HG03060 (cell line): ENCODE results near the gene TRAM1L1.

ENCODE experiments used
- ATAC-seq: cut with Tn5 transposase; IDR thresholded peaks from one replicate; pipeline ENCODE4 v1.9.1; 2021; ENCODE audit warnings: low read depth, moderate number of reproducible peaks; ENCODE audit not compliant: unreplicated experiment

The TRAM1L1 gene

GRCh38 chr4:117084866-117085701 lies at the start of gene TRAM1L1:
Gene TRAM1L1, minus strand, starts transcription at chr4:117085576. Its CDS starts 183 bp downstream, at chr4:117085393.
- no peak for ATAC-seq

- ATAC-seq: no peak
These were observed 49.0 kb upstream of the TRAM1L1 start for GRCh38 chr4:117134386-117134785.

GRCh38 chr4:117096886-117097285 lies 11.5 kb upstream of the TRAM1L1 start:
- ATAC-seq: no peak

- ATAC-seq: no peak
These were observed 11.1 kb upstream of the TRAM1L1 start for GRCh38 chr4:117096462-117096861.

- ATAC-seq: no peak
These were observed 8.2 kb upstream of the TRAM1L1 start for GRCh38 chr4:117093571-117093970.

GRCh38 chr4:117077760-117078159 lies 7.6 kb downstream of the TRAM1L1 start:
- no peak for ATAC-seq

- no peak for ATAC-seq
These were observed 17.3 kb downstream of the TRAM1L1 start for GRCh38 chr4:117068120-117068519.

- ATAC-seq: no peak
These were observed 21.2 kb downstream of the TRAM1L1 start for GRCh38 chr4:117063961-117064696.

GRCh38 chr4:117042962-117043361 lies 42.4 kb downstream of the TRAM1L1 start:
- no peak for ATAC-seq
